PC-3 (cell line): ENCODE data around the gene RPL15. TPM values are rescaled to one million over a fixed set of nuclear protein-coding genes. Genes with fewer than 3 reads are reported as not detected.

Experiments
- ATAC-seq: fragments of 200-7000 bp; cut with Tn5 transposase; 2 replicates; pipeline ENCODE4 v1.9.1; 2020; ENCODE audit warnings: mild to moderate bottlenecking, moderate library complexity
- BruUV-seq: library from RNA; stranded (reverse); fragments of 400-500 nt; replicated peaks from 2 replicates; lab custom pipeline; 2021; lab: Mats Ljungman, UMichigan
- CTCF ChIA-PET: fragments of 300-600 bp; sonication (Branson Sonifier 250); formaldehyde crosslinking; loops from one replicate; lab custom pipeline; 2022; ENCODE audit warnings: antibody characterized with exemption; lab: Charles Lee
- POLR2A ChIA-PET: fragments of 300-600 bp; sonication (Branson Sonifier 250); formaldehyde crosslinking; loops from one replicate; lab custom pipeline; 2022; ENCODE audit warnings: antibody characterized with exemption; ENCODE audit not compliant: unreplicated experiment; lab: Charles Lee
- DNase-seq: peaks from one replicate; pipeline ENCODE4 v3.0.0-alpha.2; 2015
- H2AFZ ChIP-seq: fragments of 300-600 bp; sonication (generic); 2 replicates; pipeline ENCODE4 v1.6.0; 2016; ENCODE audit warnings: antibody characterized with exemption, low read length
- H3F3A ChIP-seq: fragments of 300-600 bp; sonication (generic); one replicate; pipeline ENCODE4 v1.6.0; 2017; ENCODE audit warnings: antibody characterized with exemption, low read length, control low read depth, mild to moderate bottlenecking; ENCODE audit not compliant: unreplicated experiment
- H3K27ac ChIP-seq: fragments of 300-600 bp; sonication (generic); 2 replicates; pipeline ENCODE4 v1.5.1; 2016; ENCODE audit warnings: mild to moderate bottlenecking, low read length
- H3K27me3 ChIP-seq: fragments of 300-600 bp; sonication (generic); 2 replicates; pipeline ENCODE4 v1.6.1; 2016; ENCODE audit warnings: low read length, mixed read lengths
- H3K36me3 ChIP-seq: fragments of 300-600 bp; sonication (generic); 2 replicates; pipeline ENCODE4 v1.6.1; 2016; ENCODE audit warnings: low read depth, mixed run types, low read length, mixed read lengths
- H3K4me1 ChIP-seq: fragments of 300-600 bp; sonication (generic); 2 replicates; pipeline ENCODE4 v1.5.1; 2016; ENCODE audit warnings: low read length; ENCODE audit not compliant: insufficient read depth
- H3K4me2 ChIP-seq: fragments of 300-600 bp; sonication (generic); 2 replicates; pipeline ENCODE4 v1.6.0; 2016; ENCODE audit warnings: low read length
- H3K4me3 ChIP-seq: fragments of 300-600 bp; sonication (generic); 2 replicates; pipeline ENCODE4 v1.5.1; 2016; ENCODE audit warnings: mild to moderate bottlenecking, low read length, mixed read lengths
- H3K79me2 ChIP-seq: fragments of 300-600 bp; sonication (generic); 2 replicates; pipeline ENCODE4 v1.6.1; 2017; ENCODE audit warnings: low read length, mixed read lengths
- H3K9ac ChIP-seq: fragments of 300-600 bp; sonication (generic); 2 replicates; pipeline ENCODE4 v1.6.0; 2016; ENCODE audit warnings: mild to moderate bottlenecking, low read length
- H3K9me2 ChIP-seq: fragments of 300-600 bp; sonication (generic); replicated peaks from 2 replicates; pipeline ENCODE4 v1.6.1; 2016; ENCODE audit warnings: mixed run types, low read length, mixed read lengths
- H3K9me3 ChIP-seq: fragments of 300-600 bp; sonication (generic); 2 replicates; pipeline ENCODE4 v1.6.1; 2016; ENCODE audit warnings: low read length, mixed read lengths
- H4K20me1 ChIP-seq: fragments of 300-600 bp; sonication (generic); 2 replicates; pipeline ENCODE4 v1.6.1; 2016; ENCODE audit warnings: low read length, mixed read lengths
- CTCF ChIP-seq: fragments of 300-600 bp; sonication (generic); conservative IDR thresholded peaks from 2 replicates; pipeline ENCODE4 v1.5.1; 2017; ENCODE audit warnings: antibody characterized with exemption, low read depth, mild to moderate bottlenecking, low read length
- EZH2 ChIP-seq: fragments of 300-600 bp; sonication (generic); IDR thresholded peaks from one replicate; pipeline ENCODE4 v1.6.1; 2017; ENCODE audit warnings: antibody characterized with exemption, mild to moderate bottlenecking, low read length; ENCODE audit not compliant: unreplicated experiment
- EZH2phosphoT487 ChIP-seq: fragments of 300-600 bp; sonication (generic); IDR thresholded peaks from 2 replicates; pipeline ENCODE4 v1.6.1; 2018; ENCODE audit warnings: mild to moderate bottlenecking, antibody characterized with exemption, low read length, borderline replicate concordance
- intact Hi-C: fragments of 100-400 bp; cut with micrococcal nuclease; formaldehyde crosslinking; loops from 2 replicates; pipeline ENCODE4 v1.9.0; 2023
- total RNA-seq: library from RNA; depleted of rRNA; stranded (reverse); fragments of >200 nt; gene quantifications from 2 replicates; pipeline ENCODE4 v1.2.3, GENCODE V29; 2014

RPL15 gene
- total RNA-seq, 1 experiment from 2014 or later = 1,904 TPM

- no TSS peak for BruUV-seq
- no peak for ATAC-seq
- Histone ChIP-seq H4K20me1 (peaks cover 64% of the 10 kb centered on the region), H3K36me3 (peaks cover 15% of the 10 kb centered on the region), H3K4me1 (peaks cover 13% of the 10 kb centered on the region; the same call in 1 of the 2 replicates), H3K9ac (no peak overlapping the region), H3K4me2 (no peak overlapping the region), H3K79me2 (peaks cover 74% of the 10 kb centered on the region), H3F3A (peaks cover 4% of the 10 kb centered on the region), H3K27me3 (no peaks in the 10 kb centered on the region), H3K9me3 (no peaks in the 10 kb centered on the region), H3K4me3 (no peak overlapping the region), H2AFZ (no peak overlapping the region), H3K27ac (no peak overlapping the region), H3K9me2 (no peaks in the 10 kb centered on the region)
- CTCF ChIA-PET = no interaction called here
- intact Hi-C loops = loop anchor here (10.0 kb wide), 1 partner anchor 209 kb away; no protein-coding TSS in a partner anchor
- no peak for DNase-seq
- TF ChIP-seq EZH2phosphoT487 = no peak
- TF ChIP-seq CTCF = no peak
- TF ChIP-seq EZH2 = no peak
- POLR2A ChIA-PET = no interaction called here
These were observed 36.6 kb downstream of the RPL15 start for GRCh38 chr3:23953523-23953922.

GRCh38 chr3:23954144-23954543 is 37.2 kb downstream of the RPL15 start:
- BruUV-seq = no TSS peak
- CTCF ChIA-PET = no interaction called here
- Histone ChIP-seq H3F3A (peaks cover 4% of the 10 kb centered on the region), H3K79me2 (peaks cover 68% of the 10 kb centered on the region), H3K27ac (no peak overlapping the region), H3K4me2 (no peak overlapping the region), H3K9ac (no peak overlapping the region), H3K4me3 (no peak overlapping the region), H3K27me3 (no peaks in the 10 kb centered on the region), H3K4me1 (peaks cover 17% of the 10 kb centered on the region), H2AFZ (no peak overlapping the region), H3K9me2 (no peaks in the 10 kb centered on the region), H4K20me1 (peaks cover 59% of the 10 kb centered on the region), H3K36me3 (peaks cover 15% of the 10 kb centered on the region), H3K9me3 (no peaks in the 10 kb centered on the region)
- POLR2A ChIA-PET = no interaction called here
- ATAC-seq = no peak
- DNase-seq = no peak
- intact Hi-C loops = loop anchor here (10.0 kb wide), 1 partner anchor 209 kb away; no protein-coding TSS in a partner anchor
- TF ChIP-seq CTCF = no peak
- no peak for TF ChIP-seq EZH2phosphoT487
- TF ChIP-seq EZH2 = no peak

- Histone ChIP-seq H3K4me3 (no peak overlapping the region), H3K27me3 (no peaks in the 10 kb centered on the region), H4K20me1 (peaks cover 43% of the 10 kb centered on the region), H3K9ac (no peak overlapping the region), H3K36me3 (peaks cover 29% of the 10 kb centered on the region), H3K4me1 (peaks cover 27% of the 10 kb centered on the region), H2AFZ (no peak overlapping the region), H3K27ac (no peak overlapping the region), H3K9me2 (no peaks in the 10 kb centered on the region), H3K79me2 (peaks cover 53% of the 10 kb centered on the region), H3F3A (peaks cover 4% of the 10 kb centered on the region), H3K4me2 (no peak overlapping the region), H3K9me3 (no peaks in the 10 kb centered on the region)
- ChIA-PET POLR2A (no interaction called here), CTCF (no interaction called here)
- intact Hi-C loops = loop anchor here (5.0 to 10.0 kb wide), 2 partner anchors 39 to 212 kb away; partner anchors contain the start of genes NKIRAS1 and RPL15
- ATAC-seq (no peak), DNase-seq (no peak)
- TF ChIP-seq CTCF (no peak), EZH2phosphoT487 (no peak), EZH2 (no peak)
- no TSS peak for BruUV-seq
These were observed 39.8 kb downstream of the RPL15 start for GRCh38 chr3:23956701-23957100.
